ENCODE measurements around the gene APOBEC3F. TPM values are rescaled to one million over a fixed set of nuclear protein-coding genes. Genes with fewer than 3 reads are reported as not detected.
"Not testable (repeated sequence)": the region's sequence is repeated elsewhere in the genome, so short reads cannot be mapped to it uniquely, and the experiment has no call there.

Gene APOBEC3F
- total RNA-seq, 4 donors from 2014 or later = 2.6 to 6.8 (median 4.8) TPM; not detected in 1

DNA sequence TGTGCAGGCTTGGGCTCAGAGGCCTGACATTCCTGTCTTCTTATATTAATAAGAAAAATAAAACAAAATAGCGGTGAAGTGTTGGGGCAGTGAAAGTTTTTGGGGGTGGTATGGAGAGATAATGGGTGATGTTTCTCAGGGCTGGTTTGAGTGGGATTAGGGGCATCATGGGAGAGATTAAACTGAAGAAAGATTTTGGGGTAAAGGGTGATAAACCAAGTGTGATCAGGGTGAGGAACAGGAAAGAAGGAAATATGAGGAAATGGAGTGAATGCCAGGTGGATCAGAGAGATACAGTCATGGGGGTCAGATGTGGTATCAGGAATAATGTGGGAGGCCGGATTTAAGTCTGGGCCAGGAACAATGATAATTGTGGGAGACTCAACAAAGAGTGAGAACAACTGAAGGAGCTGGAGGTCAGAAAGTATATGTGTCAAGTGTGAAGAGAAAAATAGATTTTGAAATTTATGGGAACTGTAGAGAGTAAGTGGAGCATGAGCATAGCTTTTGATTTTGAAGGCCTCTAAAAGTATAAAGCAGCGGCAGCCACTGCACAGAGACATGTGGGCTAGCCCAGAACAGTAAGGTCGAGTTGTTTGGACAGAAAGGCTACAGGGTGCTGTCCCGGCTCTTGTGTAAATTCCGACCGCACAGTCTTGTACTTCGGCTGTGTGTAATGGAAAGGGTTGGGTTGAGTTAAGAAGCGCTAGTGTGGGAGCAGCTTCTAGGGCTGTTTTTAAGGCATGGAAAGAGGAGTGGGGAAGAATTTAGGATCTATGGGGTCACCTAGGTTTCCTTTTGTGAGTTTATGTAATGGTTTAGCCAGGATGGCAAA lies 26.0 kb downstream of the APOBEC3F start:
- H3K4me3 ChIP-seq; intact Hi-C loops (cut with DNase I; ENCODE audit: low total_unique reads); H3K9me3 ChIP-seq; in situ Hi-C loops (cut with MboI; ENCODE audit: low pct_ligation_motif_present in 1 of 4, low pct_unique_long_range_greater_than_20kb in 1 of 4, low sequenced_read_pairs in 3 of 4); DNase-seq; H3K4me1 ChIP-seq; H3K36me3 ChIP-seq; H3K27me3 ChIP-seq: not testable (repeated sequence)
- 81 to 86% methylated on average over 9 of the region's 9 CpGs for WGBS, 2 donors (ENCODE audit: low coverage in 1 of 2)
- peak overlapping the region in 2 of 4 donors; percentile 3 to 6 for H3K27ac ChIP-seq

GRCh38 chr22:39068033-39068785 lies 27.5 kb downstream of the APOBEC3F start:
- Histone ChIP-seq H3K27ac (no peak overlapping the region), H3K36me3 (no peaks in the 10 kb centered on the region), H3K4me3 (no peak overlapping the region), H3K4me1 (no peaks in the 10 kb centered on the region), H3K9me3 (no peaks in the 10 kb centered on the region), H3K27me3 (no peaks in the 10 kb centered on the region)
- no peak for DNase-seq
- in situ Hi-C loops (cut with MboI; ENCODE audit: low pct_ligation_motif_present in 1 of 4, low pct_unique_long_range_greater_than_20kb in 1 of 4, low sequenced_read_pairs in 3 of 4) = no loop called here
- TF ChIP-seq POLR2A (IDR thresholded peaks at IDR 0.05) (no peak), CTCF (IDR thresholded peaks at IDR 0.05) (no peak)
- WGBS, 2 donors (ENCODE audit: low coverage in 1 of 2) = 73 to 77% methylated on average over 6 to 13 of the region's 13 CpGs
- intact Hi-C loops (cut with DNase I; ENCODE audit: low total_unique reads) = no loop called here

- in situ Hi-C loops (cut with MboI; ENCODE audit: low pct_ligation_motif_present in 1 of 4, low pct_unique_long_range_greater_than_20kb in 1 of 4, low sequenced_read_pairs in 3 of 4) (no loop called here), intact Hi-C loops (cut with DNase I; ENCODE audit: low total_unique reads) (no loop called here)
- DNase-seq = no peak
- no peaks in the 10 kb centered on the region for H3K4me1 ChIP-seq
- H3K9me3 ChIP-seq = no peaks in the 10 kb centered on the region
- WGBS, 2 donors (ENCODE audit: low coverage in 1 of 2) = 89 to 100% methylated on average over 2 to 7 of the region's 7 CpGs
- TF ChIP-seq POLR2AphosphoS5 (IDR thresholded peaks at IDR 0.05) (no peak), EP300 (IDR thresholded peaks at IDR 0.05; ENCODE audit: low read depth) (no peak), POLR2A (IDR thresholded peaks at IDR 0.05) (no peak), CTCF (IDR thresholded peaks at IDR 0.05) (no peak)
- no peak overlapping the region for H3K27ac ChIP-seq
- H3K36me3 ChIP-seq = no peaks in the 10 kb centered on the region
- no peak overlapping the region for H3K4me3 ChIP-seq
- no peaks in the 10 kb centered on the region for H3K27me3 ChIP-seq
Observed at GRCh38 chr22:39070186-39070585, 29.5 kb downstream of the APOBEC3F start.

- DNase-seq; H3K4me1 ChIP-seq; H3K36me3 ChIP-seq; H3K9me3 ChIP-seq; intact Hi-C loops (cut with DNase I; ENCODE audit: low total_unique reads); in situ Hi-C loops (cut with MboI; ENCODE audit: low pct_ligation_motif_present in 1 of 4, low pct_unique_long_range_greater_than_20kb in 1 of 4, low sequenced_read_pairs in 3 of 4); H3K4me3 ChIP-seq; H3K27me3 ChIP-seq: not testable (repeated sequence)
- H3K27ac ChIP-seq = peak overlapping the region in 2 of 4 donors; percentile 16 to 51
- 75 to 88% methylated on average over 3 to 7 of the region's 7 CpGs for WGBS, 2 donors (ENCODE audit: low coverage in 1 of 2)
Observed at GRCh38 chr22:39072581-39072981, 31.9 kb downstream of the APOBEC3F start.

DNA sequence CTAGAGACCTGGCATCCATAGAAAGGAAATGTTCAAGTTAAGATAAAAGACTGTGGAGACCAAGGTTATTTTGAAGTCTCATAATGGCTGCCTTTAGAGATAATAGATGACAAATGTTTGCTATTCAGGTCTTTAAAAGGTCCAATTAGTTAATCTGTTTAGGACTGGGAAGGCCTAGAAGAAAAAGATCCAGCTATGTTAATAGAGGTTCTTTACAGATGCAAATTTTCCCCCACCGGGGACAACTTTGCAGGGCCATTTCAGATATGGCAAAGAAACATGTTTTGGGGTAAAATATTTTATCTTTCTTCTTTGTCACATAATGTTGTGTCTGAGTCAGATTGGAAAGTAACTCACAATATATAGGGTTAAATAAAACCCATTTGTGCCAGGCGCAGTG lies 33.3 kb downstream of the APOBEC3F start:
- intact Hi-C loops (cut with DNase I; ENCODE audit: low total_unique reads) = no loop called here
- TF ChIP-seq POLR2A (IDR thresholded peaks at IDR 0.05) (no peak), EP300 (IDR thresholded peaks at IDR 0.05; ENCODE audit: low read depth) (no peak), POLR2AphosphoS5 (IDR thresholded peaks at IDR 0.05) (no peak), CTCF (IDR thresholded peaks at IDR 0.05) (no peak)

DNA sequence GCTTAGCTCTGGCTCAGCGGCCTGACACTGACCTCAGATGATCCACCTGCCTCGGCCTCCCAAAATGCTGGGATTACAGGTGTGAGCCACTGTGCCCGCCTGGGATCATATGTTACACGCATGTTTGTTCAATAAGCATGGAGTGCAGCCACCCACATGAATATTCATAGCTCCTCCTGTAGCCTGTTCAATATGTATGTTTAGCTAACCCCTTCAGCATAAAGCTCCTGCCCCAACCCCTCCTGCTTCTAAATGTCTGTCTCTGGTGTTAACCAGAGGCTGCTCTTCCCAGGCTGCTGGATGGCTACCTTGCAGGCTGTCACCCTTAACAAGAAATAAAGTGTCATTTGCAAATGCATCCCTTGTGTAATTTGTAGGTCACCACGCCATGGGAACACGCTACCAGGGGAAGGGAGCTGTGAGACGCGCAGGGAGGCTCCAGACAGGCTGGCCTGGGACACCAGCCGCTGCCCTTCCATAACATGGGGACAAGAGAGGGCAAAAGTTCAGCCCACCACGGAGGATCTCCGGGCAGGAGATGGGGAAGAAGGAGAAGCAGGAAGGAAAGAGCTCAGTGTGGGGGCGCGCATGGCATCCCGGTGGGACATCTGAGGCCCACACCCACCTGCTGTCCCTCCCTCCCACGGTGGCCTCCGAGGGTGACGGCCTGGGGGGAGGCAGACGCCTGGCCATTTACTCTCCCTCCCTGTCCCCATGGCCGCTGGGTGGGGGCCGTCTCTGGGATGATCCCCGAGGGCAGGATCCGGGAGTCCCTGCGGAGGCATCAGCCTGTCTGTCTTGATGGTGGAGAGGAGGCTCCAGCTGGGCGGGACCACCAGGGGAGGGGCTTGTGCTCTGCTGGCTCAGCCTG lies 35.7 kb downstream of the APOBEC3F start:
- intact Hi-C loops (cut with DNase I; ENCODE audit: low total_unique reads); H3K36me3 ChIP-seq; H3K27me3 ChIP-seq; DNase-seq; in situ Hi-C loops (cut with MboI; ENCODE audit: low pct_ligation_motif_present in 1 of 4, low pct_unique_long_range_greater_than_20kb in 1 of 4, low sequenced_read_pairs in 3 of 4); H3K9me3 ChIP-seq: not testable (repeated sequence)
- Histone ChIP-seq H3K4me1 (peaks cover 6 to 12% (median 12%) of the 10 kb centered on the region in 4 donors), H3K4me3 (peak overlapping the region in 2 of 4 donors; percentile 38 to 59), H3K27ac (peak overlapping the region; percentile 17 to 87 (median 64))
- WGBS, 2 donors (ENCODE audit: low coverage in 1 of 2) = 34 to 60% methylated on average over 1 to 22 of the region's 24 CpGs

More for the DNA sequence above, 33.3 kb downstream of the APOBEC3F start:
- Histone ChIP-seq H3K27me3 (no peaks in the 10 kb centered on the region), H3K4me1 (peaks cover 6 to 12% (median 12%) of the 10 kb centered on the region in 4 donors), H3K36me3 (no peaks in the 10 kb centered on the region), H3K27ac (no peak overlapping the region), H3K4me3 (no peak overlapping the region), H3K9me3 (no peaks in the 10 kb centered on the region)
- no peak for DNase-seq
- WGBS, 2 donors (ENCODE audit: low coverage in 1 of 2) = 0 to 65% methylated on average over 1 to 2 of the region's 2 CpGs
- in situ Hi-C loops (cut with MboI; ENCODE audit: low pct_ligation_motif_present in 1 of 4, low pct_unique_long_range_greater_than_20kb in 1 of 4, low sequenced_read_pairs in 3 of 4) = no loop called here
